ENCODE measurements around the gene KDM4B. TPM values are rescaled to one million over a fixed set of nuclear protein-coding genes. Genes with fewer than 3 reads are reported as not detected.

The KDM4B gene
- total RNA-seq, 2 donors from 2014 or later = 49.1 to 54.0 TPM

- H3K27me3 ChIP-seq (replicated peaks; ENCODE audit: insufficient read depth) = no peaks in the 10 kb centered on the region
- H3K36me3 ChIP-seq = no peaks in the 10 kb centered on the region
- no peak for TF ChIP-seq CTCF (IDR thresholded peaks at IDR 0.05)
- H3K27ac ChIP-seq = no peak overlapping the region
- ATAC-seq (ENCODE audit: insufficient number of reproducible peaks, low FRiP score, low read depth) = no peak
- no peak overlapping the region for H3K4me3 ChIP-seq
- peak; percentile 32 for DNase-seq (ENCODE audit: low spot score)
- no peaks in the 10 kb centered on the region for H3K4me1 ChIP-seq (ENCODE audit: control insufficient read depth in 1 of 2, low read depth in 2 of 2)
- H3K9me3 ChIP-seq = no peaks in the 10 kb centered on the region
These were observed 204.1 kb downstream of the KDM4B start for GRCh38 chr19:5172859-5173630.

GRCh38 chr19:5173993-5174392 lies 205.1 kb downstream of the KDM4B start:
- H3K4me3 ChIP-seq = no peak overlapping the region
- H3K27ac ChIP-seq = no peak overlapping the region
- no peak for TF ChIP-seq CTCF (IDR thresholded peaks at IDR 0.05)
- no peaks in the 10 kb centered on the region for H3K9me3 ChIP-seq
- ATAC-seq (ENCODE audit: insufficient number of reproducible peaks, low FRiP score, low read depth) (no peak), DNase-seq (ENCODE audit: low spot score) (no peak)
- no peaks in the 10 kb centered on the region for H3K4me1 ChIP-seq (ENCODE audit: control insufficient read depth in 1 of 2, low read depth in 2 of 2)
- no peaks in the 10 kb centered on the region for H3K27me3 ChIP-seq (replicated peaks; ENCODE audit: insufficient read depth)
- H3K36me3 ChIP-seq = no peaks in the 10 kb centered on the region

GRCh38 chr19:5177745-5178450 lies 209.0 kb downstream of the KDM4B start:
- no peaks in the 10 kb centered on the region for H3K27me3 ChIP-seq (replicated peaks; ENCODE audit: insufficient read depth)
- H3K27ac ChIP-seq = no peak overlapping the region
- ATAC-seq (ENCODE audit: insufficient number of reproducible peaks, low FRiP score, low read depth) (no peak), DNase-seq (ENCODE audit: low spot score) (no peak)
- no peaks in the 10 kb centered on the region for H3K9me3 ChIP-seq
- no peak for TF ChIP-seq CTCF (IDR thresholded peaks at IDR 0.05)
- H3K36me3 ChIP-seq = no peaks in the 10 kb centered on the region
- H3K4me1 ChIP-seq (ENCODE audit: control insufficient read depth in 1 of 2, low read depth in 2 of 2) = no peaks in the 10 kb centered on the region
- H3K4me3 ChIP-seq = no peak overlapping the region

- no peak for TF ChIP-seq CTCF (IDR thresholded peaks at IDR 0.05)
- Histone ChIP-seq H3K4me3 (no peak overlapping the region), H3K4me1 (ENCODE audit: control insufficient read depth in 1 of 2, low read depth in 2 of 2) (no peaks in the 10 kb centered on the region), H3K27me3 (replicated peaks; ENCODE audit: insufficient read depth) (no peaks in the 10 kb centered on the region), H3K9me3 (no peaks in the 10 kb centered on the region), H3K27ac (no peak overlapping the region), H3K36me3 (no peaks in the 10 kb centered on the region)
- DNase-seq (ENCODE audit: low spot score) (no peak), ATAC-seq (ENCODE audit: insufficient number of reproducible peaks, low FRiP score, low read depth) (no peak)
These were observed 209.9 kb downstream of the KDM4B start for GRCh38 chr19:5178841-5179240.

GRCh38 chr19:5179256-5179655 lies 210.3 kb downstream of the KDM4B start:
- H3K36me3 ChIP-seq = no peaks in the 10 kb centered on the region
- no peaks in the 10 kb centered on the region for H3K4me1 ChIP-seq (ENCODE audit: control insufficient read depth in 1 of 2, low read depth in 2 of 2)

More at GRCh38 chr19:5179256-5179655, 210.3 kb downstream of the KDM4B start:
- TF ChIP-seq CTCF (IDR thresholded peaks at IDR 0.05) = no peak
- Histone ChIP-seq H3K9me3 (no peaks in the 10 kb centered on the region), H3K4me3 (no peak overlapping the region), H3K27me3 (replicated peaks; ENCODE audit: insufficient read depth) (no peaks in the 10 kb centered on the region), H3K27ac (no peak overlapping the region)
- DNase-seq (ENCODE audit: low spot score) (no peak), ATAC-seq (ENCODE audit: insufficient number of reproducible peaks, low FRiP score, low read depth) (no peak)

All from thoracic aorta (tissue), 2 donors.